Brain microvascular endothelial cell (primary cell): ENCODE measurements around the gene CFAP97D2.
"Not testable (repeated sequence)": the region's sequence is repeated elsewhere in the genome, so short reads cannot be mapped to it uniquely, and the experiment has no call there.

Experiments used
- DNase-seq: peaks from one replicate; pipeline ENCODE4 v3.0.0-alpha.2; 2020
- H3K27ac ChIP-seq: fragments of 250-450 bp; sonication (Bioruptor Pico); 2 replicates; pipeline ENCODE4 v1.5.1; 2020; ENCODE audit warnings: mild to moderate bottlenecking, moderate library complexity
- H3K27me3 ChIP-seq: fragments of 250-450 bp; sonication (Bioruptor Pico); replicated peaks from 2 replicates; pipeline ENCODE4 v1.5.1; 2020; ENCODE audit warnings: mild to moderate bottlenecking
- H3K36me3 ChIP-seq: fragments of 250-450 bp; sonication (Bioruptor Pico); replicated peaks from 2 replicates; pipeline ENCODE4 v1.5.1; 2020; ENCODE audit warnings: mild to moderate bottlenecking
- H3K4me3 ChIP-seq: 2 replicates; pipeline ENCODE4 v1.5.1; 2011; ENCODE audit warnings: low read depth, mild to moderate bottlenecking, control low read depth, low read length, moderate library complexity
- in situ Hi-C: cut with HindIII; loops from 2 replicates; pipeline ENCODE4 v1.10.0; 2017; ENCODE audit warnings: low sequenced_read_pairs, low pct_ligation_motif_present
- TF ChIP-seq, protein P1 (sequence below): IDR thresholded peaks from 2 replicates; pipeline ENCODE4 v1.5.1; 2011; ENCODE audit warnings: low read depth, mild to moderate bottlenecking, moderate library complexity, low read length, control low read depth, inconsistent platforms; ENCODE audit errors: missing control alignments

The CFAP97D2 gene

DNA sequence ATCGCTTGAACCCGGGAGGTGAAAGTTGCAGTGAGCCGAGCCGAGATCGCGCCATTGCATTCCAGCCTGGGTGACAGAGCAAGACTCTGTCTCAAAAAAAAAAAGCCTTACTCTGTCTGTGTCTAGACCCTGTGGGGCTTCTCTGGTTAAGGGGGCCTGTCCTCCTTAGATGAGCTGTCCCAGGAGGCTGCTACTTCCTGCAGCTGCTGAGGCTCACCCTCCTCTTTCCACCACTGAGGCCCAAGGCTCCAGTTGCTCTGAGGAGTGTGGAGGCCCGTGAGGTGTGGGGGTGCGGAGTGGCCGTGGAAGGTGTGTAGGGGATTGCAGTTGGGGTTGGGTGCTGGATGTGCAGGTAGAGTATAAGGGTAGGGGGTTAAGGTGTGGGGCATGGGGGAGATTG, 24.6 kb upstream of the CFAP97D2 start:
- Histone ChIP-seq H3K27ac (no peak overlapping the region), H3K4me3 (no peak overlapping the region), H3K36me3 (no peaks in the 10 kb centered on the region), H3K27me3 (peaks cover 3% of the 10 kb centered on the region)
- TF ChIP-seq, protein P1, sequence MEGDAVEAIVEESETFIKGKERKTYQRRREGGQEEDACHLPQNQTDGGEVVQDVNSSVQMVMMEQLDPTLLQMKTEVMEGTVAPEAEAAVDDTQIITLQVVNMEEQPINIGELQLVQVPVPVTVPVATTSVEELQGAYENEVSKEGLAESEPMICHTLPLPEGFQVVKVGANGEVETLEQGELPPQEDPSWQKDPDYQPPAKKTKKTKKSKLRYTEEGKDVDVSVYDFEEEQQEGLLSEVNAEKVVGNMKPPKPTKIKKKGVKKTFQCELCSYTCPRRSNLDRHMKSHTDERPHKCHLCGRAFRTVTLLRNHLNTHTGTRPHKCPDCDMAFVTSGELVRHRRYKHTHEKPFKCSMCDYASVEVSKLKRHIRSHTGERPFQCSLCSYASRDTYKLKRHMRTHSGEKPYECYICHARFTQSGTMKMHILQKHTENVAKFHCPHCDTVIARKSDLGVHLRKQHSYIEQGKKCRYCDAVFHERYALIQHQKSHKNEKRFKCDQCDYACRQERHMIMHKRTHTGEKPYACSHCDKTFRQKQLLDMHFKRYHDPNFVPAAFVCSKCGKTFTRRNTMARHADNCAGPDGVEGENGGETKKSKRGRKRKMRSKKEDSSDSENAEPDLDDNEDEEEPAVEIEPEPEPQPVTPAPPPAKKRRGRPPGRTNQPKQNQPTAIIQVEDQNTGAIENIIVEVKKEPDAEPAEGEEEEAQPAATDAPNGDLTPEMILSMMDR = no peak
- DNase-seq = no peak
- in situ Hi-C loops = no loop called here

DNA sequence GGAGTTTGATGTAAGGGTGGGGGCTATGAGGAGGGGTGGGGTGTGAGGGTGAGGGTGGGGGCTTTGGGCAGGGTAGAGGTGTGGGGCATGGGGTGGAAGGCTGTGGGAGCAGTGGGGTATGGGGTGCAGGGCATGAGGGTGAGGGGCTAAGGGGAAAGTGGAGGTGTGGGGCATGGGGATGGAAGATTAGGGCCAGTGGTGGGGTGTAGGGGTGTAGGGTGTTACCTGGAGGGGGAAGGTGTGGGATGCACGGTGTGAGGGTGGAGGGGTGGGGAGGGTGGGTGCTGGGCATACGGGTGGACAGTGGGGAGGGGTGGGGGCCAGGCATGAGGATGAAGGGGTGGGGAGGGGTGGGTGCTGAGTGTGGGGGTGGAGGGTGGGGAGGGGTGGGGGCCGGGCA, 23.7 kb upstream of the CFAP97D2 start:
- Histone ChIP-seq H3K27ac (no peak overlapping the region), H3K4me3 (no peak overlapping the region), H3K36me3 (no peaks in the 10 kb centered on the region), H3K27me3 (peaks cover 3% of the 10 kb centered on the region)
- DNase-seq = no peak
- in situ Hi-C loops = no loop called here
- TF ChIP-seq, protein P1 = no peak

DNA sequence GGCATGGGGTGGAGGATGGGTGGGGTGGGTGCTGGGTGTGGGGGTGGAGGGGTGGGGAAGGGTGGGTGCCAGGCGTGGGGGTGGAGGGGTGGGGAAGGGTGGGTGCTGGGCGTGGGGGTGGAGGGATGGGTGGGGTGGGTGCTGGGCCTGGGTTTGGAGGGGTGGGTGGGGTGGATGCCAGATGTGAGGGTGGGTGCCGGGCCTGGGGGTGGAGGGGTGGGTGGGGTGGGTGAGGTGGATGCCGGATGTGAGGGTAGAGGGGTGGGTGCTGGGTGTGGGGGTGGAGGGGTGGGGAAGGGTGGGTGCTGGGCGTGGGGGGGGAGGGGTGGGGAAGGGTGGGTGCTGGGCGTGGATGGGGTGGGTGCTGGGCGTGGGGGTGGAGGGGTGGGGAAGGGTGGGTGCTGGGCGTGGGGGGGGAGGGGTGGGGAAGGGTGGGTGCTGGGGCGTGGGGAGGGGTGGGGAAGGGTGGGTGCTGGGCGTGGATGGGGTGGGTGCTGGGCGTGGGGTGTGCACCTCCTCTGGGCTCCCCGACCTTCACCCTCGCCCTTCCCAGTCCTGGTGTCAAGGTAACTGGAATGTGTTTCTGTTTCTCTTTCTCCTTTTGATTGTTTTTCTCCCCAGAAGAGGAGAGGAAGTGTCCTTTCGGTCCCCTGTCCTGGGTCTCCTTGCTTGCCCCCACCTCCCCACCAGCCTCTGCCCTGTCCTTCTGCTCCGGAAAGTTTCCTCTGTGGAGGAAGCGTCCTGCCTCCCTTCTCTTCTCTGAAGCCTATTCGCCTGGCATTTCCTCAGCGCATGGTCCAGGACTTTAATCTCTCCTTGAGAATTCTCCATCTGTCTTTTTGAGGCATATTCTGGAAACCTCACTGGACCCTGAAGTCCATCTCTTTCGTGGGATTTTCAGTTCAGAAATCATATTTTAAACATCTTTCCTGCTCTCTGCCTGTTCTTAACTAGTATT, 22.9 kb upstream of the CFAP97D2 start:
- peaks cover 3% of the 10 kb centered on the region for H3K27me3 ChIP-seq
- H3K36me3 ChIP-seq = no peaks in the 10 kb centered on the region
- H3K4me3 ChIP-seq = no peak overlapping the region
- in situ Hi-C loops = no loop called here
- TF ChIP-seq, protein P1 = no peak
- no peak for DNase-seq
- no peak overlapping the region for H3K27ac ChIP-seq

DNA sequence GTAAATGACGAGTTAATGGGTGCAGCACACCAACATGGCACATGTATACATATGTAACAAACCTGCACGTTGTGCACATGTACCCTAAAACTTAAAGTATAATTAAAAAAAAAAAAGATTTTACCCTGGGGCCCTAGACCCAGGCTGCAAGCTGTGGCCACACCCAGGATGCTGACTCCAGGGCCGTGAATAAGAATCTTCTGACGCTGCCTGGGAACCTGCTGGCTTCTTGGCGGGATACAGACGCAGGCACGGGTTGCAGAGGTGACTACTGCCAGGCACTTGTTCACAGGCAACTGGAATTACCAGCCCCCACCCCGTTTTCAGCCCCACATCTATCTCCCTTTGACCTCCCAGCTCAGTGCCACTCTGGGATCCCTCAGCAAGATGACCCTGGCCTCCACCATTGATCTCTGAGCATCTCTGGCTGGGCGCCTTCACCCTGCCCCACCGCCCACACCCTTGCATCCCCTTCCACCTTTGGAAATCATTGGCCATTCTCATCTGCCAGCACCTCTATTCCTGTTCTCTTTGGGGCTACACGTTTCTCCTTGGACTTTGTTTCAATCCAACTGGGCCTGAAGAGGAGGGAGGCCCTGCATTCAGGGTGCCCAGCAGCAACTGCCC, 21.1 kb upstream of the CFAP97D2 start:
- TF ChIP-seq, protein P1 = no peak
- DNase-seq = no peak
- no peaks in the 10 kb centered on the region for H3K27me3 ChIP-seq
- in situ Hi-C loops = no loop called here
- H3K36me3 ChIP-seq = no peaks in the 10 kb centered on the region
- no peak overlapping the region for H3K27ac ChIP-seq
- no peak overlapping the region for H3K4me3 ChIP-seq

DNA sequence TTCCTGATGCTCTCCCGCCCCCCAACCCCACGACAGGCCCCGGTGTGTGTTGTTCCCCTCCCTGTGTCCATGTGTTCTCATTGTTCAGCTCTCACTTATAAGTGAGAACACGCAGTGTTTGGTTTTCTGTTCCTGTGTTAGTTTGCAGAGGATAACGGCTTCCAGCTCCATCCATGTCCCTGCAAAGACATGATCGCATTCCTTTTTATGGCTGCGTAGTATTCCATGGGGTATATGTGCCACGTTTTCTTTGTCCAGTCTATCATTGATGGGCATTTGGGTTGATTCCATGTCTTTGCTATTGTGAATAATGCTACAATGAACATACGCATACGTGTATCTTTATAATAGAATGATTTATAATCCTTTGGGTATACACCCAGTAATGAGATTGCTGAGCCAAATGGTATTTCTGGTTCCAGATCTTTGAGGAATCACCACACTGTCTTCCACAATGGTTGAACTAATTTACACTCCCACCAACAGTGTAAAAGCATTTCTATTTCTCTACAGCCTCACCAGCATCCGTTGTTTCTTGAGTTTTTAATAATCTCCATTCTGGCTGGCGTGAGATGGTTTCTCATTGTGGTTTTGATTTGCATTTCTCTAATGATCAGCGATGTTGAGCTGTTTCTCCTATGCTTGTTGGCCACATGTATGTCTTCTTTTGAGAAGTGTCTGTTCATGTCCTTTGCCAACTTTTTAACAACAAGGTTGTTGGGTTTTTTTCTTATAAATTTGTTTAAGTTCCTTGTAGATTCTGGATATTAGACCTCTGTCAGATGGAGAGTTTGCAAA, 20.0 kb upstream of the CFAP97D2 start:
- H3K27me3 ChIP-seq, H3K36me3 ChIP-seq, in situ Hi-C loops, DNase-seq, H3K4me3 ChIP-seq, H3K27ac ChIP-seq: not testable (repeated sequence)

DNA sequence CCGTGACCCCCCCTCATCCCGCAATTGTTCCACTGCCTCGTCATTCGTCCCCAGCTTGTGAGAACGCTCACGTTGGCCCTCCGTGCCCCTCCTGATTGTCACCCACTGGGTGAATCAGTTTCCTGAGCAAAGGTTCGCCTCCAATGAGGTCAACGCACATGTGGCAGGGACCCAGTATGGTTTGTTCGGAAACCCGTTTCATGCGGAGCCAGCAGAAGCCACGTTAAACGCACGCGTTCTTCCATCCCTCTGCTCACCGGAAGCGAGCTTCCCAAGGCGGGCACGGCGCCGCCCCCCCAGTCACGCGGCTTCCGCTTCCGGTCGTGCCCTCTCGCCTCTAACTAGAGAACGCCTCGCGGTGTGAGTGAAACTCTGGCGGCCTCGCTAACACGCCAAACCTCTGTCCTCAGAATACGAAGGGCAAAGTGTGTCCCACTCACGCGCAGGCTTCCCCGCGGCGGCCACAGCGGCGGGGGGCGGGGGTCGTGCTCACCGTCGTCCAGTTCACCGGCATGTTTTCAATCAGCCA, 18.0 kb upstream of the CFAP97D2 start:
- Histone ChIP-seq H3K27ac (no peak overlapping the region), H3K4me3 (no peak overlapping the region), H3K36me3 (no peaks in the 10 kb centered on the region), H3K27me3 (no peaks in the 10 kb centered on the region)
- no peak for DNase-seq
- in situ Hi-C loops = no loop called here
- TF ChIP-seq, protein P1 = no peak
